HG03066 (cell line): ENCODE results near the gene PCK2.

Experiments used
- ATAC-seq: cut with Tn5 transposase; IDR thresholded peaks from one replicate; pipeline ENCODE4 v1.9.1; 2021; ENCODE audit warnings: low read depth; ENCODE audit not compliant: unreplicated experiment

PCK2 gene

GRCh38 chr14:24113801-24114531 is 19.9 kb downstream of the PCK2 start:
- peak; percentile 34 for ATAC-seq

- peak; percentile 87 for ATAC-seq
Observed at GRCh38 chr14:24114532-24115421, 20.7 kb downstream of the PCK2 start, which contains the start of the genes DCAF11 and NRL. Gene DCAF11 (plus strand): TSS chr14:24114777. CDS start chr14:24115595, 818 bp downstream. Gene NRL (minus strand): TSS chr14:24114949. CDS start chr14:24082848, 32,101 bp downstream.

- no peak for ATAC-seq
Observed at GRCh38 chr14:24115422-24116127, 21.5 kb downstream of the PCK2 start.

GRCh38 chr14:24116128-24116814 is 22.2 kb downstream of the PCK2 start:
- ATAC-seq = no peak

DNA sequence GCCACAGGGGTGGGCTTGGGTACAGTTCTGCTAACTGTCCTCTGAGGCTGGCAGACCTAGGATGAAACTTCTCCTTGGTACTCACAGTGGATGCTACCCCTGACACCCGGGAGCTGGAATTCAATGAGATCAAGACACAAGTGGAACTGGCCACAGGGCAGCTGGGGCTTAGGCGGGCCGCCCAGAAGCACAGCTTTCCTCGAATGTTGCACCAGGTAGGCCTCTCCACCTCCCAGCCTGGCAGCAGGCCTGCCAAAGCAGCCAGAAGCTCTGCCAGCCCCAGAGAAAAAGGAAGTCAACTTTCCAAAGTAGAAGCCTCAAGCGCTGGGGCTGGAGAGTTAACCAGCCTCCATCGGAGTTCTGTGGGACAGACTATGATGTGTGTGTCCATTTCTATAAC is 23.1 kb downstream of the PCK2 start:
- no peak for ATAC-seq

GRCh38 chr14:24119691-24120090 is 25.6 kb downstream of the PCK2 start:
- ATAC-seq = no peak

- no peak for ATAC-seq
Observed at GRCh38 chr14:24121210-24121609, 27.1 kb downstream of the PCK2 start.

DNA sequence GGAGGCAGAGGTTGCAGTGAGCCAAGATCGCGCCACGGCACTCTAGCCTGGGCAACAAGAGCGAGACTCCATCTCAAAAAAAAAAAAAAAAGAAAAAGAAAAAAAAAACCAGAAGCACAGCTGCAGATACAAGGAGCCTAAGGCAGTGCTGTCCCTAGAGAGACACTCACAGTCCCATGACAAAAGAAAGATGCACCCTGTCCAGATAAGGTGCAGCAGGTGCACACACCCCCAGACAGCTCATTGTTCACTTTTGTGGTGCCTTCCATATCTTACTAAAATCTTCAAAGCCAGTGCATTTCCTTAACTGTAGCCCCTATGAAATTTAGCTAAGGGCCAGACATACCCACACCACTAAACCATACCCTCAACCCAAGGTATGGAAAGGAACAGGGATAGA is 28.3 kb downstream of the PCK2 start:
- no peak for ATAC-seq

GRCh38 chr14:24122898-24123297 is 28.8 kb downstream of the PCK2 start:
- no peak for ATAC-seq

DNA sequence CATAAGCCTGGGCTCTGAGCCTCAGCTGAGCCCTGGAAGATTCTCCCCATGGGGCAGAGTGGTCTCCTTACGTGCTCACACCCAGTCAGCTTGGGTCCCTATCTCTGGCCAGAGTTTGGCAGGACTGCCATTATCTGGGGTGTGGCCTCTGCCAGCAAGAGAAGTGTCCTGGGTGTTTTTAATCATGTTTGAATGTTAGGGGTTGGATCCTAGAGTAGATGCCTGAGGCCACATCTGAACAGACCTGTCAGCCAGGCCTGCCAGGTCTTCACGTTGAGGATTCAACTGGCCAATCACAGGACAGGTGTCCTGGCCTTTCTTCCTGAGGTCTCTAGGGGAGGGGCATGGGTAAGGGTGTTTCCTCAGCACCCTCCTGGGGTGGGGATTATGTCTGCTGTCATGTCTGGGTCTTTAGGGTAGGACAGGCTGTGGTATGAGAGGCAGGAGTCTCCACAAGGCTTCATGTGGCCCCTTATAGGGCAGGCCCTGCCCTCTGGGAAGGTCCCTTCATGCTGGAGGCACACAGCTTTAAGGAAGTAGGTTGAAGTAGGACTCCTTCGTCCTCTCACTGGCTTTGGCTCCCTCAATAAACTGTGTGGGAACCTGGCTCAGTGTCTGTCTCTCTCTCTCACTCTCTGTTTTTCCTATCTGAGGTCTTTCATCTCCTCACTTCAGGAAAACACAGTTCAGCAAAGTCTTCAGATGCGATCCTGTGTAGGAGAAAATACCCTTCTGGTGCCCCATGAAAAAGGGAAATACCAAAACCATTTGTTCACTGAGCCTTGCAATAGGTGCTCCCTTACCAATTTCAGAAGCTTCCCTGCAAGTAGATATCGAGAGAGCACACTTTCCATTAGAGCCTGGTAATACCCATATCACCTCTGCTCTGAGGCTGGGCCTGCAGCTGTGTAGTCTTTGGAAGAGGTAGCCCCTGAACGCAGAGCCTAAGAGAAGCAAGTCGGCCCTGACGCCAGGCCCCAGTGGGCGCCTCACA is 29.6 kb downstream of the PCK2 start:
- ATAC-seq = no peak

DNA sequence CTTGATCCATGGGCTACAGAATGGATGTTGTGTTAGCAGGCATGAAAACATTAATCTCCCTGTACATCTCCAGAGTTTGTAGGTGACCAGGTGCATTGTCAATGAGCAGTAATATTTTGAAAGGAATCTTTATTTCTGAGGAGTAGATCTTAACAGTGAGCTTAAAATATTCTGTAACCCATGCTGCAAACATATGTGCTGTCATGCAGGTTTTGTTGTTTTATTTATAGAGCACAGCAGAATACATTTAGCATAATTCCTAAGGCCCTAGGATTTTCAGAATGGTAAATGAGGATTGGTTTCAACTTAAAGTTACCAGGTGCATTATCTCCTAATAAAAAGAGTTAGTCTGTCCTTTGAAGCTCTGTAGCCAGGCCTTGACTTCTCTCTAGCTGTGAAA is 32.8 kb downstream of the PCK2 start:
- ATAC-seq = no peak

GRCh38 chr14:24127673-24128072 is 33.6 kb downstream of the PCK2 start:
- ATAC-seq = no peak

- ATAC-seq = no peak
Observed at GRCh38 chr14:24129410-24129998, 35.4 kb downstream of the PCK2 start.

DNA sequence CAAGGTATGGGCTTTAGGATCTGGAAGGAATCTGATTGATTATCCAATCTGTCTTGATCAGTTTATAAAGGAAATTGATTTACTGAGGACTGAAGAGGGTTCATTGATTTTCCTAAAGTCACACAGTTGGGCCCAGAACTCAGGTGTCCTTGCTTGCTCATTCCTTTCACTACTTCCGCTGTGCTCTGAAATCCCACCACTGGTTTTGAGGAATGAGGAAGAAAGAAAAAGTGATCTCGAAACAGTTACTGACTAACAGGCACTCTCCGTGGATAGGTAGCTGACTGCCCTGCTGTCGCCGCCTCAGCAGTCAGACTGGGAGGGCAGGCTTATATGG is 36.2 kb downstream of the PCK2 start, which contains the start of gene FITM1:
TSS of gene FITM1 (plus strand) at position 280 of the 337 bp plus-strand sequence. CDS start 905 bp downstream, outside the sequence.
- no peak for ATAC-seq

- ATAC-seq = no peak
Observed at GRCh38 chr14:24130717-24131548, 36.8 kb downstream of the PCK2 start.

- no peak for ATAC-seq
Observed at GRCh38 chr14:24131549-24131966, 37.4 kb downstream of the PCK2 start.

- ATAC-seq = no peak
Observed at GRCh38 chr14:24132061-24132685, 38.1 kb downstream of the PCK2 start.
